ENCODE results near the gene KMT5B. TPM values are rescaled to one million over a fixed set of nuclear protein-coding genes. Genes with fewer than 3 reads are reported as not detected.

KMT5B gene
- total RNA-seq, 2 donors from 2014 or later, result 30.0 to 32.2 TPM

DNA sequence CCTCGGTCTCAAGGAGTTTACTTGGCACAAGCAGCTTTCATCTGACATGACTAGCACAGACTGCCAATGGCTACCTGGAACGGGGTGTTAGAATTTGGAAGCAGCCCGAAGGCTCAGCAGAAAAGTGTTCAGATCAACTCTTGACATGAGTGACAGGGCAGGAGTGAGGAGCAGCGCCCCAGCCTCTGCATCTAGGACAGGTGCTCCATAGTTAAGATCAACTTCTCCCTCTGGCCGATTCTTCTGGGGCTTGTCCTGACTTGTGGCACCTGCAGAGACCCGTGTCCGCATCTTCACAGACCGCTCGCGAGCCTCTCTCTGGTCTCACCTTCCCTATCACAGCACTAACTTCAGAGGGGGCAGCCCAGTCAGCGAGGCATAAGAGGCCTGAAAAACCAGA, 49.4 kb downstream of the KMT5B start:
- intact Hi-C loops (cut with DNase I), result no loop called here
- peaks cover 3 to 6% of the 10 kb centered on the region in 2 donors for H3K36me3 ChIP-seq (replicated peaks in 1 of 2; ENCODE audit: insufficient read depth in 1 of 2, low read depth in 2 of 2)
- no peak for ATAC-seq
- no peak for TF ChIP-seq POLR2A (IDR thresholded peaks at IDR 0.05)
- TF ChIP-seq, protein P1, sequence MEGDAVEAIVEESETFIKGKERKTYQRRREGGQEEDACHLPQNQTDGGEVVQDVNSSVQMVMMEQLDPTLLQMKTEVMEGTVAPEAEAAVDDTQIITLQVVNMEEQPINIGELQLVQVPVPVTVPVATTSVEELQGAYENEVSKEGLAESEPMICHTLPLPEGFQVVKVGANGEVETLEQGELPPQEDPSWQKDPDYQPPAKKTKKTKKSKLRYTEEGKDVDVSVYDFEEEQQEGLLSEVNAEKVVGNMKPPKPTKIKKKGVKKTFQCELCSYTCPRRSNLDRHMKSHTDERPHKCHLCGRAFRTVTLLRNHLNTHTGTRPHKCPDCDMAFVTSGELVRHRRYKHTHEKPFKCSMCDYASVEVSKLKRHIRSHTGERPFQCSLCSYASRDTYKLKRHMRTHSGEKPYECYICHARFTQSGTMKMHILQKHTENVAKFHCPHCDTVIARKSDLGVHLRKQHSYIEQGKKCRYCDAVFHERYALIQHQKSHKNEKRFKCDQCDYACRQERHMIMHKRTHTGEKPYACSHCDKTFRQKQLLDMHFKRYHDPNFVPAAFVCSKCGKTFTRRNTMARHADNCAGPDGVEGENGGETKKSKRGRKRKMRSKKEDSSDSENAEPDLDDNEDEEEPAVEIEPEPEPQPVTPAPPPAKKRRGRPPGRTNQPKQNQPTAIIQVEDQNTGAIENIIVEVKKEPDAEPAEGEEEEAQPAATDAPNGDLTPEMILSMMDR (IDR thresholded peaks at IDR 0.05), result no peak
- H3K9me3 ChIP-seq, result no peaks in the 10 kb centered on the region
- DNase-seq, result no peak
- H3K4me1 ChIP-seq, result peaks cover 6% of the 10 kb centered on the region
- H3K27me3 ChIP-seq, result no peaks in the 10 kb centered on the region
- no peak overlapping the region for H3K27ac ChIP-seq
- H3K4me3 ChIP-seq, result no peak overlapping the region
- 82 to 83% methylated on average over 8 to 11 of the region's 11 CpGs for WGBS, 2 donors

DNA sequence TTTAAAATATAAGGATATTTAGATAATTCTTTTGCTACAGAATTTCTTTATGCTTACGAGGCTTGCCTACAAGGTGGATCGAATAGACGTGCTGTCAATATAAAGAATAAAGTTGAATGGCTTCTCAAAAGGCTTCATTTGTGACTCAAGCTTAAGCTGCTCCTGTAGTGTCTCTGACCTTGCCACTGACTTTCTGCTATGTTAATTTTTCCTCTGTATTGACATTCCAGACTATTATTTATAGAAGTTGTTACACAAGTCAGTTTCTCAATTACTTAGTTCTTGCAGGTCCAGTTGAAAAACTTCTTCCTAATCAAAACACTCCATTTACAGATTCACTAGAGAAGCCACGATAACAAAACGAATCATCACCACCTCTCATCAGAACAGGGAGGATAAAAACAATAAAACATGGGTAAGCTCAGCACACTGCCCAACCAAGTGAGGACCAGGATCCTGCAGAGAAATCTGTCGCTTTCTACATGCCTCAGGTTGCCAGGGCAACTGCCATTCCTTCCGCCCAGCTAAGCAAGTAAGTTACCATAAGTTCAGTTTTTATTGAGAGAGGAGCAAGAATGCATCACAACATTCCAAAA, 52.9 kb downstream of the KMT5B start:
- H3K4me1 ChIP-seq, result no peaks in the 10 kb centered on the region
- H3K4me3 ChIP-seq, result no peak overlapping the region
- TF ChIP-seq, protein P1 (IDR thresholded peaks at IDR 0.05), result no peak
- TF ChIP-seq POLR2A (IDR thresholded peaks at IDR 0.05), result no peak
- DNase-seq (no peak), ATAC-seq (no peak)
- H3K36me3 ChIP-seq (replicated peaks in 1 of 2; ENCODE audit: insufficient read depth in 1 of 2, low read depth in 2 of 2), result peaks cover 0 to 9% of the 10 kb centered on the region in 2 donors
- no peaks in the 10 kb centered on the region for H3K27me3 ChIP-seq
- no peaks in the 10 kb centered on the region for H3K9me3 ChIP-seq
- peak overlapping the region in 1 of 4 donors; percentile 7 for H3K27ac ChIP-seq
- WGBS, 2 donors, result 67 to 68% methylated on average over 7 of the region's 7 CpGs
- intact Hi-C loops (cut with DNase I), result no loop called here

DNA sequence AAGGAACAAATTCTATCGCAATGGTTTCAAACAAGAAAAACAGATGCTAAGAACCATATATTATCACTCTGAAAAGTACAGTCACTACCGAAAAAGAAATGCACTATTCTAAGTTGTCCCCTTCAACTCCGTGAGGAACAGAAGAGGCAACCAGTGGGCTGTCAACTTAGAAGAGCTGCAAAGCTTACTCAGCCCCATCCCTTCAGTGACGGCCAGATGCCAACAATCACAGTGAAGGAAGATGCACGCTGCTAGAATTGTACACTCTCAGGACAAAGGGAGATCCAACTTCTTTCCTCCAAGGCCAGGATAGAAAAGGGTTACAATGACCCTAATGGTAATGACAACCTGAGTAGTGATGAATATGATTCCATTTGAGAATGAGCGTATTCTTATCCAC, 53.4 kb downstream of the KMT5B start:
- no peaks in the 10 kb centered on the region for H3K4me1 ChIP-seq
- H3K9me3 ChIP-seq, result no peaks in the 10 kb centered on the region
- intact Hi-C loops (cut with DNase I), result loop anchor here (10.0 kb wide), 1 partner anchor 45 kb away; no protein-coding TSS in a partner anchor
- WGBS, 2 donors, result 70 to 72% methylated on average over 6 of the region's 6 CpGs
- peaks cover 0 to 9% of the 10 kb centered on the region in 2 donors for H3K36me3 ChIP-seq (replicated peaks in 1 of 2; ENCODE audit: insufficient read depth in 1 of 2, low read depth in 2 of 2)
- no peak overlapping the region for H3K27ac ChIP-seq
- ATAC-seq (no peak), DNase-seq (no peak)
- no peak for TF ChIP-seq POLR2A (IDR thresholded peaks at IDR 0.05)
- TF ChIP-seq, protein P1 (IDR thresholded peaks at IDR 0.05), result no peak
- H3K27me3 ChIP-seq, result no peaks in the 10 kb centered on the region
- H3K4me3 ChIP-seq, result no peak overlapping the region

DNA sequence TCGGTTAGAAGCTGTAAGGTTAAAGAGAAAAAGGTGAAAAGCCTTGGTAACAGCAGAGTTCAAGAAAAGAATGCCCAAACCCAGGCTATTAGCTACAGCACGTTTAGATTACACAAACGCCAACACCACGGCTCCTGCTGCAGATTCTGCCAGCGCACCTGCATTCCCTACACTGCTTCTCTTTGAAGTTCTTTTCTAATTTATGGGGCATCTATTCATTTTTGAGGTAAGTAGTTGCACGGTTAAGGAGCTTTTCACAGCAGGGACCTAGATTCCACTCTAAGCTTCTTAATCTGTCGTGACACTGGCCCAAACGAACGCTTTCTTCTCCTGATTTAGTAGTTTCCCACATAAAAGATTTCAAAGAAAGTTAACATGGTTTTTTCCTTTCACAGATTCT, 53.9 kb downstream of the KMT5B start:
- no peak overlapping the region for H3K4me3 ChIP-seq
- H3K4me1 ChIP-seq, result no peaks in the 10 kb centered on the region
- peaks cover 0 to 9% of the 10 kb centered on the region in 2 donors for H3K36me3 ChIP-seq (replicated peaks in 1 of 2; ENCODE audit: insufficient read depth in 1 of 2, low read depth in 2 of 2)
- no peak for ATAC-seq
- DNase-seq, result no peak
- intact Hi-C loops (cut with DNase I), result loop anchor here (10.0 kb wide), 1 partner anchor 46 kb away; no protein-coding TSS in a partner anchor
- H3K27me3 ChIP-seq, result no peaks in the 10 kb centered on the region
- no peaks in the 10 kb centered on the region for H3K9me3 ChIP-seq
- 91 to 93% methylated on average over 9 of the region's 9 CpGs for WGBS, 2 donors
- TF ChIP-seq, protein P1 (IDR thresholded peaks at IDR 0.05), result no peak
- no peak for TF ChIP-seq POLR2A (IDR thresholded peaks at IDR 0.05)
- H3K27ac ChIP-seq, result no peak overlapping the region

DNA sequence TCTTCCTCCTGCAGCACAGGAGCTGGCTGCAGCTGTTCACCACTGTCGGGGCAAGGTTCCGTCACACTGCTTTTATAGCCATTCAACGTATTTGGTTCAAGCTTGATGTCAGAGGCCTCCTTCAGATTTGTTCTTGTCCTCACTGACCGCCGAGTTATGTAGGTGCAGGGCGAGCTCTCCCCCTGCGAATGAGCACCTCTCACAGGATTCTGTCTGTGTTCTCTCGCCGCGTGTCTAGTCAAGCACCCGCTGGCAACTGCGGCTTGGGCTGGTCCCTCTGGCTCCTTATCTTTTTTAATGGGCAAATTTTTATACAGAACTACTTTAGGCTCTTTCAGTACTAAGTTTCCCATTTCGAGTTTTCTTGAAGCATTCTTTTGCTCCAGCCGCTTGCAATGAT, 54.5 kb downstream of the KMT5B start:
- TF ChIP-seq, protein P1 (IDR thresholded peaks at IDR 0.05), result no peak
- no peak for TF ChIP-seq POLR2A (IDR thresholded peaks at IDR 0.05)
- H3K4me3 ChIP-seq, result no peak overlapping the region
- no peaks in the 10 kb centered on the region for H3K4me1 ChIP-seq
- WGBS, 2 donors, result 95 to 96% methylated on average over 14 of the region's 14 CpGs
- ATAC-seq, result no peak
- intact Hi-C loops (cut with DNase I), result loop anchor here (10.0 kb wide), 1 partner anchor 46 kb away; no protein-coding TSS in a partner anchor
- H3K27me3 ChIP-seq, result no peaks in the 10 kb centered on the region
- H3K9me3 ChIP-seq, result no peaks in the 10 kb centered on the region
- no peak overlapping the region for H3K27ac ChIP-seq
- peaks cover 0 to 9% of the 10 kb centered on the region in 2 donors for H3K36me3 ChIP-seq (replicated peaks in 1 of 2; ENCODE audit: insufficient read depth in 1 of 2, low read depth in 2 of 2)
- DNase-seq, result no peak

Measured in body of pancreas (tissue), 4 donors.